ENCODE data around the gene CPNE8.

The CPNE8 gene

DNA sequence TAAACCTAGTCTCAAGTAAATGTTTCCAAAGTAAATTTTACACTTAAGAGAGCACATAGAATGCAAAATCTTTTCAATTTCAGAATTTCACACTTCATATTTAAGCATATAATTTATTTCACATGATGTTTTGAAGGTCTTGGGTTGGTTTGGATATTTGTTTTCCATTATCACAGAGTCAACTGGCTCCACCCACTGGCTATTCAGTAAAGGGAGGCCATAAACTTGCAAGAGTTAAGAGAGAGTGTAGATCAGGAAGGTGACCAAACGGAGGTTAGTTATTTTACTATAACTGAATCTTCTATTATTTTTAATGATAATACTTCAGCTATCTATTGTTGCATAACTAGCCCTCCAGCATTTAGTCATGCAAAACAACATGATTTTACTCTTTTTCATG lies 6.2 kb upstream of the CPNE8 start:
- TF ChIP-seq CTCF (conservative IDR thresholded peaks at IDR 0.05; ENCODE audit: low read depth, low read length) = no peak
- H3K4me3 ChIP-seq (ENCODE audit: low read length) = no peak overlapping the region
- DNase-seq (ENCODE audit: low read depth) = no peak

DNA sequence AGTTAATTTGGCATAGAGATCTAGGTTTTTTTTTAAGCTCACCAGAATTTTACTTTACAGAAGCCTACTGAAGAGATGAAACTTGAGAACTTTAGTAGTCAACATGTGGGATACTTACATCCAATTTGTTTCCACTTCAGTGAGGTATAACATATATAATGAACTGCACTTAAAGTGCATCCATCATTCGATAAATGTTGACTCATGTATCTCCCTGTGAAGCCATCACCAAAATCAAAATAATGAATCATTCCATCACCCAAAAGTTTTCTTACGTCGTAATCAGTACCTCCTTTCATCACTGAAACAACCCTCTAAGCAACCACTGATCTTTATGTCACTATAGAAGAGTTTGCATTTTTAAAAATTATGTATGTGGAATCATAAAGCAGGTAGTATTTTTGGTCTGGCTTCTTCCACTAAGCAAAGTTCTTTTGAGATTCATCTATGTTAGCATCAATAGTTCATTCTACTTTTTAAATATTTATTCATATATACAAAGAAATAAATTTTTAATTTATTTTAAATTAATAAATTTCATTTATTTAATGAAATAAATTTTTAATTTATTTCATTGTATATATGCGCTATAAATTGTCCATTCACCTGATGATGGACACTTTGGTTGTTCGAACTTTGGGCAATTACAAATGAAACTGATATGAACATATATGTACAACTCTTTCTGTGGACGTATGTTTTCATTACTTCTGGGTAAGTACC lies 2.0 kb upstream of the CPNE8 start:
- no peak for TF ChIP-seq CTCF (conservative IDR thresholded peaks at IDR 0.05; ENCODE audit: low read depth, low read length)
- H3K4me3 ChIP-seq (ENCODE audit: low read length) = peak overlapping the region; percentile 85
- no peak for DNase-seq (ENCODE audit: low read depth)

GRCh38 chr12:38906482-38907200 lies 1.2 kb upstream of the CPNE8 start:
- DNase-seq (ENCODE audit: low read depth) = peak; percentile 71
- TF ChIP-seq CTCF (conservative IDR thresholded peaks at IDR 0.05; ENCODE audit: low read depth, low read length) = peak; percentile 92

DNA sequence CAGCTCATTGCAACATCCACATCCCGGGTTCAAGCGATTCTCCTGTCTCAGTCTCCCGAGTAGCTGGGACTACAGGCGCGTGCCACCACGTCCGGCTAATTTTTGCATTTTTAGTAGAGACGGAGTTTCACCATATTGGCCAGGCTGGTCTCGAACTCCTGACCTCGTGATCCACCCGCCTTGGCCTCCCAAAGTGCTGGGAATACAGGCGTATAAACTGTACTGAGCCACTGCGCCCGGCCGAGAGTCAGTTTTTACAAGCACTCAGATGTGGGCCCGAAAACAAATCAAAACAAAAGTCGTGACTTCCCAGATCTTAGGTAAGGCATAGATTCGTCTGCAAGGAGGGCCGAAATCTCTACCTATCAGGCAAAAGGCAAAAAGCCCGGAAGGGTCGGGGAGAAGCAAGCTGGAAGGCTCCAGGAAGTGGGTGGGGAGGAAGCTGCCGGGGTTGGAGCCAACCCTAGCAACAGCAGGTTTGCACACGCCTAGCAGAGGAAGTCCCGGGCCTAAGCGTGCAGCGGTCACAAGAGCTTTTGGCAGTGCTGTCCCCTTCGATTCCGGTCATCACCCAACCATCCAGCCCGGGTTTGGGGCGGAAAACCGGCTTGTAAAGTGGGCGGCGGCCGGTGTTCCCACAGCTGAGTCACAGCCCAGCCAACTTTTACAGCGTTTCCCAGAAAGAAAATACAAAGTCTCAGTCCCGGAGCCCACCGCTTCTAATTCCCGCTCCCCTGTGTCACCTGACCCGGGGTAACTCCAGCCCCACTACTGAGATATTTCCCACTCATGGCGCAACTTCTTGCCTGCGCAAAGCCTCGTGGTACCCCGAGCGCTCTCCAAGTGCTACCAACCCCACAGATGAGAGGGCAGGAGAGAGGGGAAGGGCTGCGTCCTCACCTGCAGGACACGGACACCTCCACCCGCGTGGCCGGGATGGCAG lies 583 bp downstream of the CPNE8 start:
- H3K4me3 ChIP-seq (ENCODE audit: low read length) = peak overlapping the region; percentile 85
- TF ChIP-seq CTCF (conservative IDR thresholded peaks at IDR 0.05; ENCODE audit: low read depth, low read length) = no peak
- no peak for DNase-seq (ENCODE audit: low read depth)

More at GRCh38 chr12:38906482-38907200, 1.2 kb upstream of the CPNE8 start:
- H3K4me3 ChIP-seq (ENCODE audit: low read length) = peak overlapping the region; percentile 85

DNA sequence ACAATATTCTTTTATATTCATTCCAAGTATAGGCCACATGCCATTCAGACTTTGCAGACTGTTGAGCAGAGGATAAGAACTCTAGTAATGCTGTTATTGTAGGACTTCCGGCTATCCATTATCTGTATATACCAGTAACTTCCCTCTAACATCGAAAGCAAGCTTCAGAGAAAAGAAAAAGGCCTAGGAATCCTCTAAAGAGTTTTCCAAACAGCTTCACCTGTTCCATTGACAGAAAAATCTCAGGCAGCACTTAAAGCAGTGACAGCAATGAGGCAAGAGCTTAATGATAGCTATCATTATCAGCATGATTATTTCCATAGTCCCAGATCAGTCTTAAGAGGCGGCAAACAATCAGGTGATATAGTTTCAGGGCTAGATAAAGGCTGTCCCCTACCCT lies 1.8 kb downstream of the CPNE8 start:
- TF ChIP-seq CTCF (conservative IDR thresholded peaks at IDR 0.05; ENCODE audit: low read depth, low read length) = no peak
- peak overlapping the region; percentile 10 for H3K4me3 ChIP-seq (ENCODE audit: low read length)
- DNase-seq (ENCODE audit: low read depth) = no peak

GRCh38 chr12:38898001-38898684 lies 7.2 kb downstream of the CPNE8 start:
- H3K4me3 ChIP-seq (ENCODE audit: low read length) = no peak overlapping the region
- no peak for TF ChIP-seq CTCF (conservative IDR thresholded peaks at IDR 0.05; ENCODE audit: low read depth, low read length)
- DNase-seq (ENCODE audit: low read depth) = no peak
